Skeletal muscle satellite cell (primary cell): ENCODE data around the gene CD302. TPM values are rescaled to one million over a fixed set of nuclear protein-coding genes. Genes with fewer than 3 reads are reported as not detected.
"Not testable (repeated sequence)": the region's sequence is repeated elsewhere in the genome, so short reads cannot be mapped to it uniquely, and the experiment has no call there.

ENCODE experiments used
- H3K27me3 ChIP-seq: 2 replicates; pipeline ENCODE4 v1.7.0; 2013; ENCODE audit warnings: low read length; ENCODE audit not compliant: control insufficient read depth, insufficient read depth
- H3K36me3 ChIP-seq: 2 replicates; pipeline ENCODE4 v1.7.0; 2013; ENCODE audit warnings: mild to moderate bottlenecking, control low read depth, low read length; ENCODE audit not compliant: insufficient read depth
- H3K4me1 ChIP-seq: 2 replicates; pipeline ENCODE4 v1.7.0; 2013; ENCODE audit warnings: low read length; ENCODE audit not compliant: control insufficient read depth, insufficient read depth
- H3K4me2 ChIP-seq: 2 replicates; pipeline ENCODE4 v1.7.0; 2013; ENCODE audit warnings: mild to moderate bottlenecking, low read length
- H3K4me3 ChIP-seq: 2 replicates; pipeline ENCODE4 v1.7.0; 2013; ENCODE audit warnings: low read length
- H3K9ac ChIP-seq: 2 replicates; pipeline ENCODE4 v1.7.0; 2013; ENCODE audit warnings: mild to moderate bottlenecking, low read depth, low read length, moderate library complexity
- H3K9me3 ChIP-seq: replicated peaks from 2 replicates; pipeline ENCODE4 v1.7.0; 2013; ENCODE audit warnings: mild to moderate bottlenecking, control low read depth, low read length
- total RNA-seq: library from RNA; depleted of rRNA; stranded (reverse); fragments of >200 nt; gene quantifications from 2 replicates; pipeline ENCODE4 v1.2.3, GENCODE V29; 2012; rRNA removed

The CD302 gene
- total RNA-seq = 3.3 and 4.8 TPM in 2 replicates

GRCh38 chr2:159797543-159798375 is at the start of gene CD302:
Gene CD302, minus strand, starts transcription at chr2:159798208. Its CDS starts 10 bp downstream, at chr2:159798198.
- peak within 1 kb of the TSS; percentile 83 for H3K9ac ChIP-seq
- no peaks in the 10 kb centered on the region for H3K36me3 ChIP-seq
- H3K9me3 ChIP-seq = no peaks in the 10 kb centered on the region
- peaks cover 19% of the 10 kb centered on the region for H3K4me1 ChIP-seq
- H3K27me3 ChIP-seq = peaks cover 8% of the 10 kb centered on the region
- H3K4me3 ChIP-seq = peak within 1 kb of the TSS; percentile 89
- peak within 1 kb of the TSS; percentile 94 for H3K4me2 ChIP-seq

- Histone ChIP-seq H3K36me3 (no peaks in the 10 kb centered on the region), H3K27me3 (no peaks in the 10 kb centered on the region), H3K9me3 (no peaks in the 10 kb centered on the region), H3K4me1 (no peaks in the 10 kb centered on the region), H3K9ac (no peak overlapping the region), H3K4me3 (no peak overlapping the region), H3K4me2 (no peak overlapping the region)
These were observed 48.6 kb upstream of the CD302 start for GRCh38 chr2:159846564-159846963.

GRCh38 chr2:159840616-159841015 is 42.6 kb upstream of the CD302 start:
- no peak overlapping the region for H3K9ac ChIP-seq
- no peaks in the 10 kb centered on the region for H3K36me3 ChIP-seq
- no peak overlapping the region for H3K4me3 ChIP-seq
- H3K27me3 ChIP-seq = no peaks in the 10 kb centered on the region
- no peak overlapping the region for H3K4me2 ChIP-seq
- H3K4me1 ChIP-seq = no peaks in the 10 kb centered on the region
- no peaks in the 10 kb centered on the region for H3K9me3 ChIP-seq

GRCh38 chr2:159832858-159833257 is 34.9 kb upstream of the CD302 start:
- Histone ChIP-seq H3K9ac (no peak overlapping the region), H3K4me2 (no peak overlapping the region), H3K27me3 (no peaks in the 10 kb centered on the region), H3K9me3 (no peaks in the 10 kb centered on the region), H3K4me3 (no peak overlapping the region), H3K4me1 (no peaks in the 10 kb centered on the region), H3K36me3 (no peaks in the 10 kb centered on the region)

- H3K9ac ChIP-seq = no peak overlapping the region
- H3K4me3 ChIP-seq = no peak overlapping the region
- H3K4me2 ChIP-seq = no peak overlapping the region
- H3K9me3 ChIP-seq = no peaks in the 10 kb centered on the region
- H3K27me3 ChIP-seq = no peaks in the 10 kb centered on the region
- no peaks in the 10 kb centered on the region for H3K36me3 ChIP-seq
- H3K4me1 ChIP-seq = no peaks in the 10 kb centered on the region
These were observed 34.0 kb upstream of the CD302 start for GRCh38 chr2:159832026-159832425.

GRCh38 chr2:159829376-159829775 is 31.4 kb upstream of the CD302 start:
- Histone ChIP-seq H3K9ac (no peak overlapping the region), H3K4me2 (no peak overlapping the region), H3K36me3 (no peaks in the 10 kb centered on the region), H3K4me1 (no peaks in the 10 kb centered on the region), H3K9me3 (no peaks in the 10 kb centered on the region), H3K4me3 (no peak overlapping the region), H3K27me3 (no peaks in the 10 kb centered on the region)

- no peaks in the 10 kb centered on the region for H3K4me1 ChIP-seq
These were observed 30.7 kb upstream of the CD302 start for GRCh38 chr2:159828738-159829137.

GRCh38 chr2:159822478-159822833 is 24.4 kb upstream of the CD302 start:
- not testable (repeated sequence) for H3K4me1 ChIP-seq, H3K4me2 ChIP-seq, H3K27me3 ChIP-seq, H3K4me3 ChIP-seq, H3K9ac ChIP-seq, H3K9me3 ChIP-seq, H3K36me3 ChIP-seq

More at GRCh38 chr2:159828738-159829137, 30.7 kb upstream of the CD302 start:
- Histone ChIP-seq H3K27me3 (no peaks in the 10 kb centered on the region), H3K9me3 (no peaks in the 10 kb centered on the region), H3K36me3 (no peaks in the 10 kb centered on the region), H3K9ac (no peak overlapping the region), H3K4me2 (no peak overlapping the region), H3K4me3 (no peak overlapping the region)

GRCh38 chr2:159821775-159822477 is 23.9 kb upstream of the CD302 start:
- not testable (repeated sequence) for H3K9me3 ChIP-seq, H3K4me1 ChIP-seq, H3K27me3 ChIP-seq, H3K36me3 ChIP-seq, H3K4me3 ChIP-seq, H3K4me2 ChIP-seq, H3K9ac ChIP-seq

- Histone ChIP-seq H3K9me3 (no peaks in the 10 kb centered on the region), H3K9ac (no peak overlapping the region), H3K4me3 (no peak overlapping the region), H3K4me1 (no peaks in the 10 kb centered on the region), H3K4me2 (no peak overlapping the region), H3K36me3 (no peaks in the 10 kb centered on the region), H3K27me3 (no peaks in the 10 kb centered on the region)
These were observed 20.9 kb upstream of the CD302 start for GRCh38 chr2:159818940-159819339.

GRCh38 chr2:159817283-159817682 is 19.3 kb upstream of the CD302 start:
- no peaks in the 10 kb centered on the region for H3K27me3 ChIP-seq
- no peak overlapping the region for H3K4me3 ChIP-seq
- no peak overlapping the region for H3K4me2 ChIP-seq
- no peaks in the 10 kb centered on the region for H3K36me3 ChIP-seq
- H3K9ac ChIP-seq = no peak overlapping the region
- no peaks in the 10 kb centered on the region for H3K4me1 ChIP-seq
- H3K9me3 ChIP-seq = no peaks in the 10 kb centered on the region

GRCh38 chr2:159811232-159811631 is 13.2 kb upstream of the CD302 start:
- no peaks in the 10 kb centered on the region for H3K9me3 ChIP-seq
- H3K4me2 ChIP-seq = no peak overlapping the region
- no peaks in the 10 kb centered on the region for H3K4me1 ChIP-seq
- H3K4me3 ChIP-seq = no peak overlapping the region
- no peak overlapping the region for H3K9ac ChIP-seq
- no peaks in the 10 kb centered on the region for H3K27me3 ChIP-seq
- H3K36me3 ChIP-seq = no peaks in the 10 kb centered on the region
